ENCODE data around the gene ZNF677. TPM values are rescaled to one million over a fixed set of nuclear protein-coding genes. Genes with fewer than 3 reads are reported as not detected.
A peak's percentile ranks its signal among the peaks of the same experiment; 100 is the strongest.
"Not testable (repeated sequence)": the region's sequence is repeated elsewhere in the genome, so short reads cannot be mapped to it uniquely, and the experiment has no call there.

Gene ZNF677
- polyA plus RNA-seq, 1 experiment, result 12.9 TPM

DNA sequence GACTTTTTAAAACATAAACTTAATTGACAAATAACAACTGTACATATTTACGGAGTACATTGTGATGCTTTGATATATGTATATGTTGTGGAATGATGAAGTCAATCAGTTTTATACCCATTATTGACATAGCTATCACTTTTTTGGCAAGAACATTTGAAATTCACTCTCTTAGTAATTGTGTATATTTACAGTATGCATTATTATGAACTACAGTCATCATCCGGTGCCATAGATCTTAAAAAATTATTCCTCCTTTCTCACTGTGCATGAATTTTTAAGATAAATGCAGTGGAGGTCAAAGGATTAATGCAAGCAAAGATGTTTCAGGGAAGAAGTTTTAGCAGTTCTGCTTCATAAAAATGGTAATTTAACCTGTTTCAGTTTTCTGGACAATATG is 20.8 kb upstream of the ZNF677 start:
- no peaks in the 10 kb centered on the region for H3K27me3 ChIP-seq (ENCODE audit: control insufficient read depth, insufficient read depth, low read length)
- no peaks in the 10 kb centered on the region for H3K36me3 ChIP-seq (ENCODE audit: control insufficient read depth, insufficient read depth, low read length)
- TF ChIP-seq, protein P1, sequence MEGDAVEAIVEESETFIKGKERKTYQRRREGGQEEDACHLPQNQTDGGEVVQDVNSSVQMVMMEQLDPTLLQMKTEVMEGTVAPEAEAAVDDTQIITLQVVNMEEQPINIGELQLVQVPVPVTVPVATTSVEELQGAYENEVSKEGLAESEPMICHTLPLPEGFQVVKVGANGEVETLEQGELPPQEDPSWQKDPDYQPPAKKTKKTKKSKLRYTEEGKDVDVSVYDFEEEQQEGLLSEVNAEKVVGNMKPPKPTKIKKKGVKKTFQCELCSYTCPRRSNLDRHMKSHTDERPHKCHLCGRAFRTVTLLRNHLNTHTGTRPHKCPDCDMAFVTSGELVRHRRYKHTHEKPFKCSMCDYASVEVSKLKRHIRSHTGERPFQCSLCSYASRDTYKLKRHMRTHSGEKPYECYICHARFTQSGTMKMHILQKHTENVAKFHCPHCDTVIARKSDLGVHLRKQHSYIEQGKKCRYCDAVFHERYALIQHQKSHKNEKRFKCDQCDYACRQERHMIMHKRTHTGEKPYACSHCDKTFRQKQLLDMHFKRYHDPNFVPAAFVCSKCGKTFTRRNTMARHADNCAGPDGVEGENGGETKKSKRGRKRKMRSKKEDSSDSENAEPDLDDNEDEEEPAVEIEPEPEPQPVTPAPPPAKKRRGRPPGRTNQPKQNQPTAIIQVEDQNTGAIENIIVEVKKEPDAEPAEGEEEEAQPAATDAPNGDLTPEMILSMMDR (IDR thresholded peaks at IDR 0.05; ENCODE audit: insufficient read depth, low read depth, low read length), result no peak
- H3K4me3 ChIP-seq (ENCODE audit: low read depth, low read length), result no peak overlapping the region
- POLR2A ChIA-PET, result no interaction called here
- no peak for DNase-seq (ENCODE audit: low read depth)
- CTCF ChIA-PET, result no interaction called here

DNA sequence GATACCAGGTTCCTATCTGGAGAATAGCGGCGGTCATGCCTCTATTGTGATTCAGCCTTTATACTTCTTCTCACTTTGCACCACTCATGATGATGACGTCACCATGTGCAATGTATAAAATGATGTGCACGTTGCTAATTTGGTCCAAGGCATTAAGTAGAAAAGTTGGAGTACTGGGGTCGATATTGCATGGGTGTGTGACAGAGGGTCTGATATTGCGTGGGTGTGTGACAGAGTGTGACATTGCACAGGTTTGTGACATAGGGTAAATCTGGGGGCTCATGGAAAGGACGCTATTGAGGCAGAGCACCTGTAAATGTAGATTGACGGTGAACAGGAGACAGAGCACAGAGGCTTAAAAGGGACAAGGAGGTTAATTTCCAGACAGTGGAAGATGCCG is 17.4 kb upstream of the ZNF677 start:
- TF ChIP-seq, protein P1 (IDR thresholded peaks at IDR 0.05; ENCODE audit: insufficient read depth, low read depth, low read length), result no peak
- CTCF ChIA-PET, result no interaction called here
- no peaks in the 10 kb centered on the region for H3K36me3 ChIP-seq (ENCODE audit: control insufficient read depth, insufficient read depth, low read length)
- DNase-seq (ENCODE audit: low read depth), result no peak
- POLR2A ChIA-PET, result no interaction called here
- no peaks in the 10 kb centered on the region for H3K27me3 ChIP-seq (ENCODE audit: control insufficient read depth, insufficient read depth, low read length)
- no peak overlapping the region for H3K4me3 ChIP-seq (ENCODE audit: low read depth, low read length)

DNA sequence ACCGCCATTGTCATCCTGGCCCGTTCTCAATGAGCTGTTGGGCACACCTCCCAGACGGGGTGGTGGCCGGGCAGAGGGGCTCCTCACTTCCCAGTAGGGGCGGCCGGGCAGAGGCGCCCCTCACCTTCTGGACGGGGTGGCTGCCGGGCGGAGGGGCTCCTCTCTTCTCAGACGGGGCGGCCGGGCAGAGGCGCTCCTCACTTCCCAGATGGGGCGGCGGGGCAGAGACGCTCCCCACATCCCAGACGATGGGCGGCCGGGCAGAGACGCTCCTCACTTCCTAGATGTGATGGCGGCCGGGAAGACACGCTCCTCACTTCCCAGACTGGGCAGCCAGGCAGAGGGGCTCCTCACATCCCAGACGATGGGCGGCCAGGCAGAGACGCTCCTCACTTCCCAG is 15.2 kb upstream of the ZNF677 start:
- DNase-seq (ENCODE audit: low read depth); H3K36me3 ChIP-seq (ENCODE audit: control insufficient read depth, insufficient read depth, low read length); H3K4me3 ChIP-seq (ENCODE audit: low read depth, low read length); H3K27me3 ChIP-seq (ENCODE audit: control insufficient read depth, insufficient read depth, low read length); POLR2A ChIA-PET; CTCF ChIA-PET: not testable (repeated sequence)

DNA sequence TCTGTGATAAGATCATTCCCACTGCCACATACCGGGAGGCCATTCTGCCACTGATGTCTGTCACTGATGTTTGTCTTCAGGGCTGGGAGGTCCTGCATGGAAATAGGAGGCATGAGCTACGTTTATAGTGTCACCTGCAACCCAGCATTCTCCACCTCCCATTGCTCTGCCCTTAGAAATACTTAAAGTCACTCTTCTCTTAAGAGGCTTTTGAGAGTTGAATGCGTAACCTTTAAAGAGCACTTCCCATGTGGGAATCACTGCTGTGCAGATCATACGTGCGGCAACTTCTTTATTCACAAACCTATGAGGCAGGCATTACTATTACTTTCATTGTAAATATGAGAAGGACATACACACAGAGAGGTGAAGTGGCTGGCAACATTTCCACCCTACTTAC is 12.9 kb upstream of the ZNF677 start, which contains the start of gene VN1R4:
VN1R4 (minus strand) TSS at position 101 of the 400 bp plus-strand sequence; CDS start at position 43, 58 bp downstream.
- POLR2A ChIA-PET; CTCF ChIA-PET; H3K27me3 ChIP-seq (ENCODE audit: control insufficient read depth, insufficient read depth, low read length); DNase-seq (ENCODE audit: low read depth); H3K36me3 ChIP-seq (ENCODE audit: control insufficient read depth, insufficient read depth, low read length); H3K4me3 ChIP-seq (ENCODE audit: low read depth, low read length): not testable (repeated sequence)

DNA sequence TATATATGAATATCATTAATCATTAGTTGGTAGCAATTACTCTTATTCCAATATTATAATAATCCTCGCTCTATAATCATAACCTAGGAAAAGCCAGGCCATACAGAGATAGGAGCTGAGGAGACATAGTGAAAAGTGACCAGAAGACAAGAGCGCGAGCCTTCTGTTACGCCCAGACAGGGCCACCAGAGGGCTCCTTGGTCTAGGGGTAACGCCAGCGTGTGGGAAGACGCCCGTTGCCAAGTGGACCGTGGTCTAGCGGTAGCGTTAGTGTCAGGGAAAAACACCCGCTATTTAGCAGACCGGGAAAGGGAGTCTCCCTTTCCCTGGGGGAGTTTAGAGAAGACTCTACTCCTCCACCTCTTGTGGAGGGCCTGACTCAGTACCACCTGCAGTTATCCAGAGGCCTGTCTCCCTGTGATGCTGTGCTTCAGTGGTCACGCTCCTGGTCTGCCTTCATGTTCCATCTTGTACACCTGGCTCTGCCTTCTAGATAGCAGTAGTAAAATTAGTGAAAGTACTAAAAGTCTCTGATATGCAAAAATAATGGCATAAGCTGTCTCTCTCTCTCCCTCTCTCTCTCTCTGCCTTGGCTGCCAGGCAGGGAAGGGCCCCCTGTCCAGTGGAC is 3.2 kb upstream of the ZNF677 start, which contains the start of gene VN1R2:
VN1R2 (plus strand) TSS at position 578 of the 628 bp plus-strand sequence. CDS start 84 bp downstream, outside the sequence.
- TF ChIP-seq, protein P1 (IDR thresholded peaks at IDR 0.05; ENCODE audit: insufficient read depth, low read depth, low read length), result 0 out of 2 replicates have a peak, but pooled peaks have one; percentile 1
- H3K27me3 ChIP-seq (ENCODE audit: control insufficient read depth, insufficient read depth, low read length); H3K36me3 ChIP-seq (ENCODE audit: control insufficient read depth, insufficient read depth, low read length); H3K4me3 ChIP-seq (ENCODE audit: low read depth, low read length); DNase-seq (ENCODE audit: low read depth); CTCF ChIA-PET; POLR2A ChIA-PET: not testable (repeated sequence)

DNA sequence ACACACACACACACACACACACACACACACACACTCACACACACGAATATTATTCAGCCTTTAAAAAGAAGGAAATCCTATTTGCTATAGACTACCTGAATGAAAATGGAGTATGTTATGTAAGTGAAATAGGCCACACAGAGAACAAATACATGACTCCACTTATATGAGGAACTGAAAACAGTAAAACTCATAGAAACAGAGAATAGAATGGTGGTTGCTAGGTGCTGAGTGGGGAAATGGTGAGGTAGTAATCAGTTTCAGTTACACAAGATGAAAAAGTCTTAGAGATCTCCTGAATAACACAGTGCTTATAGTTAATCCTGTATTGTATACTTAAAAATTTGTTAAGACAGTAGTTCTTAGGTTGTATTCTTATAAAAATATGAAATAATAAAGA is 8.2 kb downstream of the ZNF677 start:
- no peaks in the 10 kb centered on the region for H3K27me3 ChIP-seq (ENCODE audit: control insufficient read depth, insufficient read depth, low read length)
- POLR2A ChIA-PET, result no interaction called here
- no peak for DNase-seq (ENCODE audit: low read depth)

More for the DNA sequence above, 8.2 kb downstream of the ZNF677 start:
- Histone ChIP-seq H3K4me3 (ENCODE audit: low read depth, low read length) (no peak overlapping the region), H3K36me3 (ENCODE audit: control insufficient read depth, insufficient read depth, low read length) (peaks cover 7% of the 10 kb centered on the region)
- TF ChIP-seq, protein P1 (IDR thresholded peaks at IDR 0.05; ENCODE audit: insufficient read depth, low read depth, low read length), result no peak
- CTCF ChIA-PET, result no interaction called here

Data from BJ (cell line).